ENCODE data around the gene STIM1.

STIM1 gene

GRCh38 chr11:4025967-4026324 lies 170.5 kb downstream of the STIM1 start:
- no peak for DNase-seq (ENCODE audit: low read depth, low spot score)

GRCh38 chr11:4026389-4026788 lies 170.9 kb downstream of the STIM1 start:
- H3K9ac ChIP-seq (ENCODE audit: insufficient read length, low read depth), result no peak overlapping the region
- TF ChIP-seq SUZ12 (IDR thresholded peaks at IDR 0.05; ENCODE audit: extremely low read depth, insufficient read depth, insufficient read length), result no peak
- DNase-seq (ENCODE audit: low read depth, low spot score), result no peak
- no peaks in the 10 kb centered on the region for H3K27me3 ChIP-seq (ENCODE audit: insufficient read depth, insufficient read length)
- peaks cover 12% of the 10 kb centered on the region for H3K9me3 ChIP-seq (ENCODE audit: insufficient read depth, low read length)
- H3K4me1 ChIP-seq (ENCODE audit: insufficient read depth, insufficient read length), result no peaks in the 10 kb centered on the region
- no peak overlapping the region for H3K4me3 ChIP-seq (ENCODE audit: insufficient read length, low read depth)
- H3K36me3 ChIP-seq (ENCODE audit: insufficient read depth, insufficient read length, low read length), result peaks cover 2% of the 10 kb centered on the region

More at GRCh38 chr11:4025967-4026324, 170.5 kb downstream of the STIM1 start:
- TF ChIP-seq SUZ12 (IDR thresholded peaks at IDR 0.05; ENCODE audit: extremely low read depth, insufficient read depth, insufficient read length) (no peak), ZNF274 (IDR thresholded peaks at IDR 0.05; ENCODE audit: low read depth, low read length) (no peak), YY1 (IDR thresholded peaks at IDR 0.05; ENCODE audit: insufficient read depth, insufficient read length) (no peak)
- H3K4me3 ChIP-seq (ENCODE audit: insufficient read length, low read depth), result no peak overlapping the region
- H3K4me1 ChIP-seq (ENCODE audit: insufficient read depth, insufficient read length), result no peaks in the 10 kb centered on the region
- no peak overlapping the region for H3K9ac ChIP-seq (ENCODE audit: insufficient read length, low read depth)
- no peaks in the 10 kb centered on the region for H3K27me3 ChIP-seq (ENCODE audit: insufficient read depth, insufficient read length)
- peaks cover 12% of the 10 kb centered on the region for H3K9me3 ChIP-seq (ENCODE audit: insufficient read depth, low read length)
- H3K36me3 ChIP-seq (ENCODE audit: insufficient read depth, insufficient read length, low read length), result peaks cover 2% of the 10 kb centered on the region

- H3K9me3 ChIP-seq (ENCODE audit: insufficient read depth, low read length), result peaks cover 19% of the 10 kb centered on the region
- H3K9ac ChIP-seq (ENCODE audit: insufficient read length, low read depth), result no peak overlapping the region
- DNase-seq (ENCODE audit: low read depth, low spot score), result no peak
- H3K4me3 ChIP-seq (ENCODE audit: insufficient read length, low read depth), result no peak overlapping the region
- no peak for TF ChIP-seq SUZ12 (IDR thresholded peaks at IDR 0.05; ENCODE audit: extremely low read depth, insufficient read depth, insufficient read length)
- TF ChIP-seq ZNF274 (IDR thresholded peaks at IDR 0.05; ENCODE audit: low read depth, low read length), result no peak
- no peak for TF ChIP-seq YY1 (IDR thresholded peaks at IDR 0.05; ENCODE audit: insufficient read depth, insufficient read length)
- H3K4me1 ChIP-seq (ENCODE audit: insufficient read depth, insufficient read length), result no peaks in the 10 kb centered on the region
- peaks cover 2% of the 10 kb centered on the region for H3K36me3 ChIP-seq (ENCODE audit: insufficient read depth, insufficient read length, low read length)
- H3K27me3 ChIP-seq (ENCODE audit: insufficient read depth, insufficient read length), result no peaks in the 10 kb centered on the region
Measured at GRCh38 chr11:4027746-4028145, 172.3 kb downstream of the STIM1 start.

GRCh38 chr11:4030197-4030596 lies 174.7 kb downstream of the STIM1 start:
- Histone ChIP-seq H3K9me3 (ENCODE audit: insufficient read depth, low read length) (peaks cover 25% of the 10 kb centered on the region), H3K9ac (ENCODE audit: insufficient read length, low read depth) (no peak overlapping the region), H3K4me1 (ENCODE audit: insufficient read depth, insufficient read length) (no peaks in the 10 kb centered on the region), H3K4me3 (ENCODE audit: insufficient read length, low read depth) (no peak overlapping the region), H3K36me3 (ENCODE audit: insufficient read depth, insufficient read length, low read length) (peaks cover 2% of the 10 kb centered on the region), H3K27me3 (ENCODE audit: insufficient read depth, insufficient read length) (no peaks in the 10 kb centered on the region)
- DNase-seq (ENCODE audit: low read depth, low spot score), result no peak
- TF ChIP-seq ZNF274 (IDR thresholded peaks at IDR 0.05; ENCODE audit: low read depth, low read length), result no peak
- TF ChIP-seq SUZ12 (IDR thresholded peaks at IDR 0.05; ENCODE audit: extremely low read depth, insufficient read depth, insufficient read length), result no peak
- TF ChIP-seq YY1 (IDR thresholded peaks at IDR 0.05; ENCODE audit: insufficient read depth, insufficient read length), result no peak

GRCh38 chr11:4032097-4032496 lies 176.6 kb downstream of the STIM1 start:
- Histone ChIP-seq H3K4me1 (ENCODE audit: insufficient read depth, insufficient read length) (no peaks in the 10 kb centered on the region), H3K9ac (ENCODE audit: insufficient read length, low read depth) (no peak overlapping the region), H3K27me3 (ENCODE audit: insufficient read depth, insufficient read length) (no peaks in the 10 kb centered on the region), H3K36me3 (ENCODE audit: insufficient read depth, insufficient read length, low read length) (no peaks in the 10 kb centered on the region), H3K4me3 (ENCODE audit: insufficient read length, low read depth) (no peak overlapping the region), H3K9me3 (ENCODE audit: insufficient read depth, low read length) (peaks cover 18% of the 10 kb centered on the region; the same call in 1 of the 2 replicates)
- DNase-seq (ENCODE audit: low read depth, low spot score), result no peak
- no peak for TF ChIP-seq ZNF274 (IDR thresholded peaks at IDR 0.05; ENCODE audit: low read depth, low read length)

GRCh38 chr11:4035985-4036384 lies 180.5 kb downstream of the STIM1 start:
- Histone ChIP-seq H3K36me3 (ENCODE audit: insufficient read depth, insufficient read length, low read length) (no peaks in the 10 kb centered on the region), H3K27me3 (ENCODE audit: insufficient read depth, insufficient read length) (no peaks in the 10 kb centered on the region), H3K4me3 (ENCODE audit: insufficient read length, low read depth) (no peak overlapping the region), H3K9me3 (ENCODE audit: insufficient read depth, low read length) (peaks cover 18% of the 10 kb centered on the region; the same call in 1 of the 2 replicates), H3K4me1 (ENCODE audit: insufficient read depth, insufficient read length) (no peaks in the 10 kb centered on the region), H3K9ac (ENCODE audit: insufficient read length, low read depth) (no peak overlapping the region)
- TF ChIP-seq ZNF274 (IDR thresholded peaks at IDR 0.05; ENCODE audit: low read depth, low read length), result no peak
- no peak for TF ChIP-seq SUZ12 (IDR thresholded peaks at IDR 0.05; ENCODE audit: extremely low read depth, insufficient read depth, insufficient read length)
- no peak for DNase-seq (ENCODE audit: low read depth, low spot score)

GRCh38 chr11:4039011-4039410 lies 183.5 kb downstream of the STIM1 start:
- TF ChIP-seq YY1 (IDR thresholded peaks at IDR 0.05; ENCODE audit: insufficient read depth, insufficient read length), result no peak
- no peak for TF ChIP-seq ZNF274 (IDR thresholded peaks at IDR 0.05; ENCODE audit: low read depth, low read length)
- TF ChIP-seq SUZ12 (IDR thresholded peaks at IDR 0.05; ENCODE audit: extremely low read depth, insufficient read depth, insufficient read length), result no peak
- Histone ChIP-seq H3K9me3 (ENCODE audit: insufficient read depth, low read length) (peaks cover 5% of the 10 kb centered on the region; the same call in 1 of the 2 replicates), H3K36me3 (ENCODE audit: insufficient read depth, insufficient read length, low read length) (no peaks in the 10 kb centered on the region), H3K4me1 (ENCODE audit: insufficient read depth, insufficient read length) (no peaks in the 10 kb centered on the region), H3K27me3 (ENCODE audit: insufficient read depth, insufficient read length) (no peaks in the 10 kb centered on the region), H3K9ac (ENCODE audit: insufficient read length, low read depth) (no peak overlapping the region), H3K4me3 (ENCODE audit: insufficient read length, low read depth) (no peak overlapping the region)
- no peak for DNase-seq (ENCODE audit: low read depth, low spot score)

- H3K9me3 ChIP-seq (ENCODE audit: insufficient read depth, low read length), result peaks cover 5% of the 10 kb centered on the region; the same call in 1 of the 2 replicates
- H3K9ac ChIP-seq (ENCODE audit: insufficient read length, low read depth), result no peak overlapping the region
- no peaks in the 10 kb centered on the region for H3K36me3 ChIP-seq (ENCODE audit: insufficient read depth, insufficient read length, low read length)
- TF ChIP-seq SUZ12 (IDR thresholded peaks at IDR 0.05; ENCODE audit: extremely low read depth, insufficient read depth, insufficient read length) (no peak), ZNF274 (IDR thresholded peaks at IDR 0.05; ENCODE audit: low read depth, low read length) (no peak), YY1 (IDR thresholded peaks at IDR 0.05; ENCODE audit: insufficient read depth, insufficient read length) (no peak)
- no peaks in the 10 kb centered on the region for H3K27me3 ChIP-seq (ENCODE audit: insufficient read depth, insufficient read length)
- H3K4me1 ChIP-seq (ENCODE audit: insufficient read depth, insufficient read length), result no peaks in the 10 kb centered on the region
- H3K4me3 ChIP-seq (ENCODE audit: insufficient read length, low read depth), result no peak overlapping the region
- no peak for DNase-seq (ENCODE audit: low read depth, low spot score)
Measured at GRCh38 chr11:4040461-4040860, 185.0 kb downstream of the STIM1 start.
